ENCODE data around the gene ASB4.

The ASB4 gene

GRCh38 chr7:95578299-95578855 is 92.6 kb downstream of the ASB4 start:
- CTCF ChIA-PET = no interaction called here
- Mint-ChIP-seq H3K27ac (no peak overlapping the region), H3K9me3 (no peaks in the 10 kb centered on the region), H3K27me3 (no peaks in the 10 kb centered on the region), H3K36me3 (no peaks in the 10 kb centered on the region), H3K4me1 (no peaks in the 10 kb centered on the region), H3K4me3 (no peak overlapping the region)
- DNase-seq = no peak

DNA sequence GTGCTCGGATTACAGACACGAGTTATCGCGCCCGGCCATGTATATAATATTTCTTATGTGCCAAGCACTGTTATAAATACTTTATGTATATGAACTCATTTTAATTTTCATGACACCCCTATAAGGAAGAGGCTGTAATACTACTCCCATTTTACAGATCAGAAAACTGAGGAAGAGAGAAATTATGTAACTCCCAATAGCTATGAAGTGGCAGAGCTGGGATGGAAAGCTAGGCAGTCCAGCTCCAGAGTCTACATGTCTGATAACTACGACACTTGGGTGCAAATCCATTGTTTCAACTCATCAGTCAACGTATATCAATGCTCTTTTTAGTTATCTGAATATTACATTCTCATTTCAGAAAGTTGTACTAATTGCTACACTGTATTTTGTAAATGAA is 93.6 kb downstream of the ASB4 start:
- H3K4me3 Mint-ChIP-seq = no peak overlapping the region
- H3K36me3 Mint-ChIP-seq = no peaks in the 10 kb centered on the region
- DNase-seq = no peak
- H3K27me3 Mint-ChIP-seq = peaks cover 4% of the 10 kb centered on the region
- CTCF ChIA-PET = no interaction called here
- H3K9me3 Mint-ChIP-seq = no peaks in the 10 kb centered on the region
- no peak overlapping the region for H3K27ac Mint-ChIP-seq
- no peaks in the 10 kb centered on the region for H3K4me1 Mint-ChIP-seq

- H3K4me3 Mint-ChIP-seq = no peak overlapping the region
- CTCF ChIA-PET = no interaction called here
- H3K4me1 Mint-ChIP-seq = no peaks in the 10 kb centered on the region
- no peaks in the 10 kb centered on the region for H3K36me3 Mint-ChIP-seq
- H3K27ac Mint-ChIP-seq = no peak overlapping the region
- no peaks in the 10 kb centered on the region for H3K9me3 Mint-ChIP-seq
- peaks cover 4% of the 10 kb centered on the region for H3K27me3 Mint-ChIP-seq
- no peak for DNase-seq
Observed at GRCh38 chr7:95581467-95581866, 95.7 kb downstream of the ASB4 start.

DNA sequence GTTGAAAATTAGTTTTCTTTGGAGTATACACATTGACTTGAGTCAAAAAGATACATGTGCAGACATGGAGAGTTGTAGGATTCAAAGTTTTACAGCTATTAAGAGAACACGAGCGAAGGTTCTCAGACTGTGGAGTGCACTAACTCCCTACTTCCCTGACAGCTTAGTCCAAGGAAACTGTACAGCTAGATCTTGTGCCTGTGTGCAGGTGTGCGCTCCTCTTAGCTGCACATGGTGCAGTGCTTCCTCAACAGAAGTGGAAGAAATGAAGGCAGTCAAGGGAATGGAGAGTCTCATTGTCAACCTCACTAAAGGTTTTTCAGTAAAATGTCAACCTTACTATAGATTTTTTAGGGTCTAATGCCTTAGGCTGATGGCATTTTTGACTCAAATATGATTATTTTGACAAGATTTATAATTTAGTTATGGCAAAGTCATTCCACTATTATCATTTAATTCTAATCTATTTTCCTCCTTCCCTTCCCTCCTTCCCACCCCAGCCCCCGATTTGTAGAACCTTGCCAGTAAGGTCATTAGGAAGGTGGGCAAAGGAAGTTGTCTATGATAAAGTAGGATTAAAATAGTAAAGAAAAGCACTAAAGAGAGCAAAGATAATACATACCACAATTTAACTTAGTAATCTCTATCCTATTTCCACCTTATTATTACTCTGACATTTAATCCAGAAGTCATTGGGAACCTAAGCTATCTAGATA is 97.0 kb downstream of the ASB4 start:
- CTCF ChIA-PET = no interaction called here
- Mint-ChIP-seq H3K4me1 (no peaks in the 10 kb centered on the region), H3K9me3 (no peaks in the 10 kb centered on the region), H3K27ac (no peak overlapping the region), H3K36me3 (no peaks in the 10 kb centered on the region), H3K27me3 (peaks cover 4% of the 10 kb centered on the region), H3K4me3 (no peak overlapping the region)
- DNase-seq = no peak

- CTCF ChIA-PET = no interaction called here
- no peaks in the 10 kb centered on the region for H3K9me3 Mint-ChIP-seq
- DNase-seq = no peak
- H3K36me3 Mint-ChIP-seq = no peaks in the 10 kb centered on the region
- no peak overlapping the region for H3K4me3 Mint-ChIP-seq
- no peak overlapping the region for H3K27ac Mint-ChIP-seq
- no peaks in the 10 kb centered on the region for H3K4me1 Mint-ChIP-seq
- peaks cover 4% of the 10 kb centered on the region for H3K27me3 Mint-ChIP-seq
Observed at GRCh38 chr7:95583834-95584621, 98.3 kb downstream of the ASB4 start.

DNA sequence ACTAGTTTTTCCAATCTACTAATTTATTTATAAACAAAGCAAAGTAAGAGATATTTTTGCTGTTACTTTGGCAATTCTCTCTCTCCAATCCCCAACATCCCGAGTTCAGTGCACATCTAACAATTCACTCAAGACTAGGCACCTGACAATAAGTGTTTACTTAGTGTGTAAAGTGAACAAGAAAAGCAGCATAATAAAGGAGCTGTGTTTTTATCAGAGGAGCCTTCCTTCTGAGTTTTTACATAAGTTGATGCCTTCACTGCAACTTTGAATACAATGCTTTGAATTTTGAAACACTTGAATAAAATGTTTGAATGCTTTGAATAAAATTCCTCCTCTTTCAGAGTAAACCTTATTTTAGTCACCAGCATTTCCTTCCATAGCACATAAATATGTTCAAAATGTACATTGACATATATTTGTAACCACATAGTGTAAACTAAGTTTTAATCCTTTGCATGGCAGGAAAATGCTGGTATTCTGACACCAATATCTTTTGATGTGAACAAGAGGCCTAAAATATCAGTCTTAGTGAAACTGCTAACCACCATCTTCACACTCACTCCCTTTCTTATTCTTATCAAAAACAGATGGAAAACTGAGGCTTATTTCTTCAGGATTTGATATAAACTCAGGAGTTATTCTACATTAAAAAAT is 99.2 kb downstream of the ASB4 start:
- Mint-ChIP-seq H3K4me1 (no peaks in the 10 kb centered on the region), H3K27me3 (peaks cover 4% of the 10 kb centered on the region), H3K4me3 (no peak overlapping the region), H3K9me3 (no peaks in the 10 kb centered on the region), H3K36me3 (no peaks in the 10 kb centered on the region), H3K27ac (no peak overlapping the region)
- CTCF ChIA-PET = no interaction called here
- no peak for DNase-seq

DNA sequence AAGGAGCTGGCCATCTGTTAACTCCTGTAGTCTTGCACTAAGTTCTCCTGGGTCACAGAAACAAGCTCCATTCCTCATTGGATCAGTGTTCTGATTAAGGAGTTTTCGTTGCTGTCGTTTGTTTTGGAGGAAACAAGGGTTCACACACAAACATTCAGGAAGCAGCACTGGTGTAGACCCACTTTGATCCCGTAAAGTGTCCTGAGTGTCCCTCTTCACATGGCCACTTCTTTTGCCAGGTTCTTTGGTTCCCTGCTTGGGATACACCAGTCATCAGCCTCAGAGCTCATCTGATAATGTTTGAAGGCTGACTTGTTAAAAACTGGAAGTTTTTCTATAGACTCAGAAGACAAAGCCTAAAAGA is 99.7 kb downstream of the ASB4 start:
- Mint-ChIP-seq H3K4me3 (no peak overlapping the region), H3K9me3 (no peaks in the 10 kb centered on the region), H3K27me3 (peaks cover 4% of the 10 kb centered on the region), H3K4me1 (no peaks in the 10 kb centered on the region), H3K27ac (no peak overlapping the region), H3K36me3 (no peaks in the 10 kb centered on the region)
- DNase-seq = no peak
- CTCF ChIA-PET = no interaction called here

DNA sequence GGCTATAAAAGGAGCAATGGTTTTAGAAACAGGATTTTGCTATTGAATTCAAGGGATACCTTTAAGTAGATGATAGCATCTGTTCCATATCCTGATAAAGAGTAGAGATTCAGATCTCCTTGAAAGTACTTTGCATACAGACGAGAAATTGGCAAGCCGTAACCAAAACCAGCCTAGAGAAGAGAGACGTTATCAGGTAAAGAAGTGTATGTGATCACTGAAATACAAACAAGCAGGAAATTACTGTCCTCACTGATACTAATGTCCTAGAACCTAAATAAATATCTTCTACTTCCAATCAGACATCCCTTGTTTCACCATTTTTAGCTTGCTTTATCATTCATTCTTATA is 101.2 kb downstream of the ASB4 start:
- Mint-ChIP-seq H3K9me3 (no peaks in the 10 kb centered on the region), H3K27me3 (peaks cover 4% of the 10 kb centered on the region), H3K4me3 (no peak overlapping the region), H3K4me1 (no peaks in the 10 kb centered on the region), H3K36me3 (no peaks in the 10 kb centered on the region), H3K27ac (no peak overlapping the region)
- CTCF ChIA-PET = no interaction called here
- no peak for DNase-seq

GRCh38 chr7:95589031-95589430 is 103.3 kb downstream of the ASB4 start:
- Mint-ChIP-seq H3K27me3 (peaks cover 4% of the 10 kb centered on the region), H3K36me3 (no peaks in the 10 kb centered on the region), H3K27ac (no peak overlapping the region), H3K9me3 (no peaks in the 10 kb centered on the region), H3K4me1 (no peaks in the 10 kb centered on the region), H3K4me3 (no peak overlapping the region)
- DNase-seq = no peak
- CTCF ChIA-PET = no interaction called here

GRCh38 chr7:95589766-95590165 is 104.0 kb downstream of the ASB4 start:
- no peak overlapping the region for H3K4me3 Mint-ChIP-seq
- CTCF ChIA-PET = no interaction called here

More at GRCh38 chr7:95589766-95590165, 104.0 kb downstream of the ASB4 start:
- H3K27me3 Mint-ChIP-seq = no peaks in the 10 kb centered on the region
- H3K4me1 Mint-ChIP-seq = no peaks in the 10 kb centered on the region
- H3K36me3 Mint-ChIP-seq = no peaks in the 10 kb centered on the region
- no peaks in the 10 kb centered on the region for H3K9me3 Mint-ChIP-seq
- no peak overlapping the region for H3K27ac Mint-ChIP-seq
- DNase-seq = no peak
